Retinal pigment epithelial cell (primary cell): Measurements from ENCODE around the gene ANTXRL.
"Not testable (repeated sequence)": the region's sequence is repeated elsewhere in the genome, so short reads cannot be mapped to it uniquely, and the experiment has no call there.

Experiments used
- DNase-seq: peaks from one replicate; pipeline ENCODE4 v3.0.0-alpha.2; 2010; ENCODE audit warnings: low read depth
- H3K4me3 ChIP-seq: 2 replicates; pipeline ENCODE4 v1.5.1; 2011; ENCODE audit warnings: mild to moderate bottlenecking, low read length, control low read depth, moderate library complexity
- CTCF ChIP-seq: conservative IDR thresholded peaks from 2 replicates; pipeline ENCODE4 v1.5.1; 2011; ENCODE audit warnings: low read depth, low read length, control low read depth, inconsistent platforms

The ANTXRL gene

DNA sequence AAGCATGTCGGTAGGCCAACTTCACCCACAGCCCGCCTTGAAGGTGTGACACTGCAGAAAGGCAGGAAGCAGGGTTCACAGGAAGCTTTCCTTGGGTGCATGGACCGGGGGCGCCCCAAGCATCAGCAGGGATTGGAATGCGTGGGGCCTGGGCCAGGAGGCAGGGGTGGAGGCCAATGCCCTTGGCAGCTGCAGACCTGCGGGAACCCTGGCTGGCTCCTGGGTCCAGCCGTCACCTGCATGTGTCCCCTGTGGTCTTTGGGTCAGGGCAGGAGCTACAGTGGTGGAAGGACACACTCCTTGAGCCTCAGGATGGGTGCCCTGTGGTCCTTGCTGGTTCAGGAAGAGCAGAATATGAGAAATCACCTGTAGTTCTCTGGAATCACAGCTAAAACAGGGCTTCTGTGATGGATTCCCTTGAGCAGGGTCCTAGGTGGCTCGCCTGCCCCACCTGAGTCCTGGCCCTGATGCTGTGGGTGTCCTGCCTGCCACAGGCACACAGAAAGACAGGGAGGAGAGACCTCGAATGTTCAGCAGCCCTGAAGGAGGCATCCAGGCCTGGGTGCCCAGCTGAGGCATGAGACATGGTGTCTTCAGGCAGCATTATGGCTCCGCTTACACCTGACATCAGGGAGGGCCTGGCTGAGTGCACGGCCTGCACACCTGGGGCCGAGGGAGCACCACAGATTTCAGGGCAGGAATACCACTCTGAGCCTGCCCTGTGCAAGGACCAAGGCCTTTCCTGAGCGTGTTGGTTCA is 15.1 kb downstream of the ANTXRL start:
- TF ChIP-seq CTCF = no peak
- no peak overlapping the region for H3K4me3 ChIP-seq
- DNase-seq = no peak

- DNase-seq, H3K4me3 ChIP-seq: not testable (repeated sequence)
Observed at GRCh38 chr10:46302765-46303352, 16.1 kb downstream of the ANTXRL start.

DNA sequence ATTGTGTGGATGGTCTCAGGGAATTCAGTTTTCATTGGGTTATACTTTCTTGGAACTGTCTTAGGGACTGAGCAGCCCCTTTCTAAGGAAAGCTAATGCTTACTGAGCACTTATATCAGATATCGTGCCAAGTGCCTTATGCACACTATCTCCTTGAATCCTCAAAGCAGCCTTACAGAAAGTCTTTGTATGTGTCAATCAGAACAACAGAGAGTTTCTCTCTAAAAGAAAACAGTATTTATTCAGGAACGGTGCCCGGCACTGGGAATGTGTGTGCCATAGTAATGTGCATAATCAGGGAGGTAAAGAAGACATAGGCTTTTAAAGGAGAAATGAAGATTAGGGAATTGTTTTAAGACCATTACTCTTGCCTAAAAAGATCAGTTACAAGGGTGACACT is 17.3 kb downstream of the ANTXRL start:
- TF ChIP-seq CTCF = no peak
- DNase-seq = no peak
- no peak overlapping the region for H3K4me3 ChIP-seq

- H3K4me3 ChIP-seq, DNase-seq: not testable (repeated sequence)
Observed at GRCh38 chr10:46304671-46305070, 17.9 kb downstream of the ANTXRL start.

- no peak overlapping the region for H3K4me3 ChIP-seq
- TF ChIP-seq CTCF = no peak
- DNase-seq = no peak
Observed at GRCh38 chr10:46305079-46305818, 18.5 kb downstream of the ANTXRL start.

DNA sequence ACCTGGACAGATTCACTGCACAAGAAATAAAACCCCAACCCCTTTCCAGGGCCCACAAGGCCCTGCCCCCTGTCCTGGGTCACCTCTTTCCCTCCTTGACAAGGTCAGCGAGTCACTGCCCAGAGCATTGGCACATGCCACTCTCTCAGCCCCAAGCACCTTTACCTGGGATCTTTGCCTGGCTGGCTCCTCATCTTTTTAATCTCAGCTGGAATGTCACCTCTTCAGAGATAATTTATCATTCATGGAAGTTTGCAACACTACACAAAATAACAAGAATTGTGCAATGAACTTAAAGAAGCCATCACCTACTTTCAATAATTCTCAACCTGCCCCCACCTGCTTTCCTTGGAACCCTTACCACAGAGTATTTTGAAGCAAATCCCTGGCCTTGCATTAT is 19.2 kb downstream of the ANTXRL start:
- no peak for TF ChIP-seq CTCF
- DNase-seq = no peak
- no peak overlapping the region for H3K4me3 ChIP-seq

DNA sequence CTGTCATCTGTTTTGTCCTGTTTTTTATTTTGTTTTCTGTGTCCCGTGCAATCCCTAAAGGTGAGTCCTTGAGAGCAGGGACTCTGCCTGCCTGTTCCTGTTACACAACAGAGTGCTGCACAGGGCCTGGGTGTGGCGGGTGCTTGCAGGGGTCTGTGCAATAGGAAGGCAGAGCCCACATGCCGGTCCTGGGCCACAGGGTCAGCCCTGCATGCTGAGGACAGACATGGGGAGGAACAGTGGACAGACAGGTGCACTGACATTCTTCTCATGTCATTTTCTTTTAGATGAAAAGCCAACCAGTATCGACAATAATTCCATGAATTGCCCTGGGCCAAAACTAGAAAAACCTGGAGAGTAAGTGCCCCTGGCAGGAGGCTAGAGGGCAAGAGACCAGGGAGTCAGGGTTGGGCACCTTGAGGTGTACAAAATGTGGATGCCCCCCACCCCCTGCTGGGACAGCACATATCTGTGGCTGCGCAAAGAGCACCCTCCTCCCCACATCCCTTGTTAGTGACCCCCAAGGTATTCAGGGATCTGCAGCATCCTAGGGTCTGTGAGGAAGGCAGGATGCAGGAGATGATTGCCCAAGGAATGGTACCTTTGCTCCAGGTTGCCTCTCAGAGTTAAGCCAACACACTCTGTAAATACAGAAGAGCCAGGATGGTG is 19.9 kb downstream of the ANTXRL start:
- TF ChIP-seq CTCF = no peak
- DNase-seq = no peak

More for the DNA sequence above, 19.9 kb downstream of the ANTXRL start:
- no peak overlapping the region for H3K4me3 ChIP-seq
